ENCODE results near the gene RPF1.

The RPF1 gene

GRCh38 chr1:84538599-84538998, 59.5 kb downstream of the RPF1 start:
- DNase-seq (ENCODE audit: extremely low read depth, insufficient read length): no peak
- Histone ChIP-seq H3K4me3 (replicated peaks; ENCODE audit: low read depth, low read length) (no peak overlapping the region), H3K36me3 (ENCODE audit: control insufficient read depth, insufficient read depth, low read length) (no peaks in the 10 kb centered on the region), H3K27me3 (replicated peaks; ENCODE audit: control insufficient read depth, insufficient read depth, low read length) (no peaks in the 10 kb centered on the region)
- TF ChIP-seq CTCF (IDR thresholded peaks at IDR 0.05; ENCODE audit: insufficient read depth, low read length, poor library complexity, severe bottlenecking): no peak

- Histone ChIP-seq H3K36me3 (ENCODE audit: control insufficient read depth, insufficient read depth, low read length) (no peaks in the 10 kb centered on the region), H3K4me3 (replicated peaks; ENCODE audit: low read depth, low read length) (no peak overlapping the region), H3K27me3 (replicated peaks; ENCODE audit: control insufficient read depth, insufficient read depth, low read length) (no peaks in the 10 kb centered on the region)
- no peak for DNase-seq (ENCODE audit: extremely low read depth, insufficient read length)
- TF ChIP-seq CTCF (IDR thresholded peaks at IDR 0.05; ENCODE audit: insufficient read depth, low read length, poor library complexity, severe bottlenecking): no peak
Observed at GRCh38 chr1:84539972-84540371, 60.9 kb downstream of the RPF1 start.

- DNase-seq (ENCODE audit: extremely low read depth, insufficient read length): no peak
Observed at GRCh38 chr1:84540759-84541158, 61.7 kb downstream of the RPF1 start.

GRCh38 chr1:84541679-84542078, 62.6 kb downstream of the RPF1 start:
- Histone ChIP-seq H3K4me3 (replicated peaks; ENCODE audit: low read depth, low read length) (no peak overlapping the region), H3K36me3 (ENCODE audit: control insufficient read depth, insufficient read depth, low read length) (no peaks in the 10 kb centered on the region), H3K27me3 (replicated peaks; ENCODE audit: control insufficient read depth, insufficient read depth, low read length) (no peaks in the 10 kb centered on the region)
- DNase-seq (ENCODE audit: extremely low read depth, insufficient read length): no peak
- TF ChIP-seq CTCF (IDR thresholded peaks at IDR 0.05; ENCODE audit: insufficient read depth, low read length, poor library complexity, severe bottlenecking): peak; percentile 33

More at GRCh38 chr1:84540759-84541158, 61.7 kb downstream of the RPF1 start:
- H3K4me3 ChIP-seq (replicated peaks; ENCODE audit: low read depth, low read length): no peak overlapping the region
- H3K36me3 ChIP-seq (ENCODE audit: control insufficient read depth, insufficient read depth, low read length): no peaks in the 10 kb centered on the region
- no peak for TF ChIP-seq CTCF (IDR thresholded peaks at IDR 0.05; ENCODE audit: insufficient read depth, low read length, poor library complexity, severe bottlenecking)
- no peaks in the 10 kb centered on the region for H3K27me3 ChIP-seq (replicated peaks; ENCODE audit: control insufficient read depth, insufficient read depth, low read length)

Measured in GM06990 (cell line).